ENCODE results near the gene NUPR1. TPM values are rescaled to one million over a fixed set of nuclear protein-coding genes. Genes with fewer than 3 reads are reported as not detected.

Gene NUPR1
- total RNA-seq, 1 experiment from 2014 or later: 16.6 TPM

DNA sequence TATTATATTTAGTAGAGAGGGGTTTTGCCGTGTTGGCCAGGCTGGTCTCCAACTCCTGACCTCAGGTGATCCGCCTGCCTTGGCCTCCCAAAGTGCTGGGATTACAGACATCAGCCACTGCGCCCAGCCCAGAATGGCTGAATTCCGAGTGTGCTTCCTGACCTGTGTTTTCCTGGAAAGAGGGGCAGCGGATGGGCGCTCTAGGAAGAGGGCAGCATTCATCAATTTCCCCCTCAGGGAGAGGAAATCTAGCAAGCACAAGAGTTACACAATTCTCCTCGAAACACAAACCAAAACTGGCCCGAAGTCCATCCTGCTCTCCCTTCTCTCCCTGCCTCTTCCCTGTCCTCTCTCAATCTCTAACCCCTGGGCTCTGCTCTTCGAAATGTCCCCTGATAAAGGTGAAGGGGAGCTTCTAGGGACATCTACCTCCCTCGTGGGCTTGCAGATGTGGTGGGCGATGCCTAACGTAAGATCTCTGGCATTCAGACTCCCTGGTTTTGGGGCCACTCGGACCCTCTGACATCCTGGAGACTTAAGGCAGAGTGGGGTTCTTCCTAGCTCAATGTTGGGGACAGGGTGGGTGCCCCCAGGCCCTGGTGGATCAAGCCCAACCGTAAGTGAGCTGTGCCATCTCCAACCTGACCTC is 33.2 kb downstream of the NUPR1 start:
- POLR2A ChIA-PET: no interaction called here
- no peaks in the 10 kb centered on the region for H3K36me3 ChIP-seq (ENCODE audit: control insufficient read depth, insufficient read depth, low read length)
- no peaks in the 10 kb centered on the region for H3K27me3 Mint-ChIP-seq (ENCODE audit: insufficient read depth, unreplicated experiment)
- intact Hi-C loops (cut with micrococcal nuclease; ENCODE audit: unreplicated experiment): loop anchor here (2.0 kb wide), 1 partner anchor 15 kb away; no protein-coding TSS in a partner anchor
- H3K27me3 ChIP-seq (replicated peaks; ENCODE audit: control insufficient read depth, insufficient read depth, low read length): no peaks in the 10 kb centered on the region; the same call in 1 of the 2 replicates
- H3K27ac Mint-ChIP-seq (ENCODE audit: unreplicated experiment): no peak overlapping the region
- TF ChIP-seq, protein P1, sequence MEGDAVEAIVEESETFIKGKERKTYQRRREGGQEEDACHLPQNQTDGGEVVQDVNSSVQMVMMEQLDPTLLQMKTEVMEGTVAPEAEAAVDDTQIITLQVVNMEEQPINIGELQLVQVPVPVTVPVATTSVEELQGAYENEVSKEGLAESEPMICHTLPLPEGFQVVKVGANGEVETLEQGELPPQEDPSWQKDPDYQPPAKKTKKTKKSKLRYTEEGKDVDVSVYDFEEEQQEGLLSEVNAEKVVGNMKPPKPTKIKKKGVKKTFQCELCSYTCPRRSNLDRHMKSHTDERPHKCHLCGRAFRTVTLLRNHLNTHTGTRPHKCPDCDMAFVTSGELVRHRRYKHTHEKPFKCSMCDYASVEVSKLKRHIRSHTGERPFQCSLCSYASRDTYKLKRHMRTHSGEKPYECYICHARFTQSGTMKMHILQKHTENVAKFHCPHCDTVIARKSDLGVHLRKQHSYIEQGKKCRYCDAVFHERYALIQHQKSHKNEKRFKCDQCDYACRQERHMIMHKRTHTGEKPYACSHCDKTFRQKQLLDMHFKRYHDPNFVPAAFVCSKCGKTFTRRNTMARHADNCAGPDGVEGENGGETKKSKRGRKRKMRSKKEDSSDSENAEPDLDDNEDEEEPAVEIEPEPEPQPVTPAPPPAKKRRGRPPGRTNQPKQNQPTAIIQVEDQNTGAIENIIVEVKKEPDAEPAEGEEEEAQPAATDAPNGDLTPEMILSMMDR (IDR thresholded peaks at IDR 0.05; ENCODE audit: insufficient read depth in 1 of 2, low read depth in 1 of 2, low read length in 1 of 2, severe bottlenecking in 1 of 2, unreplicated experiment in 1 of 2): no peak
- no peak overlapping the region for H3K4me3 ChIP-seq (ENCODE audit: low read depth, low read length)
- no peak for DNase-seq
- H3K4me1 ChIP-seq: peaks cover 11% of the 10 kb centered on the region
- no peaks in the 10 kb centered on the region for H3K9me3 ChIP-seq
- no peaks in the 10 kb centered on the region for H3K4me1 Mint-ChIP-seq (ENCODE audit: low read depth, unreplicated experiment)
- H3K36me3 Mint-ChIP-seq (ENCODE audit: insufficient read depth, unreplicated experiment): no peaks in the 10 kb centered on the region
- CTCF ChIA-PET: no interaction called here
- H3K4me3 Mint-ChIP-seq (ENCODE audit: unreplicated experiment): no peak overlapping the region
- no peaks in the 10 kb centered on the region for H3K9me3 Mint-ChIP-seq (ENCODE audit: unreplicated experiment)
- no TSS peak for BruUV-seq (replicated peaks)

DNA sequence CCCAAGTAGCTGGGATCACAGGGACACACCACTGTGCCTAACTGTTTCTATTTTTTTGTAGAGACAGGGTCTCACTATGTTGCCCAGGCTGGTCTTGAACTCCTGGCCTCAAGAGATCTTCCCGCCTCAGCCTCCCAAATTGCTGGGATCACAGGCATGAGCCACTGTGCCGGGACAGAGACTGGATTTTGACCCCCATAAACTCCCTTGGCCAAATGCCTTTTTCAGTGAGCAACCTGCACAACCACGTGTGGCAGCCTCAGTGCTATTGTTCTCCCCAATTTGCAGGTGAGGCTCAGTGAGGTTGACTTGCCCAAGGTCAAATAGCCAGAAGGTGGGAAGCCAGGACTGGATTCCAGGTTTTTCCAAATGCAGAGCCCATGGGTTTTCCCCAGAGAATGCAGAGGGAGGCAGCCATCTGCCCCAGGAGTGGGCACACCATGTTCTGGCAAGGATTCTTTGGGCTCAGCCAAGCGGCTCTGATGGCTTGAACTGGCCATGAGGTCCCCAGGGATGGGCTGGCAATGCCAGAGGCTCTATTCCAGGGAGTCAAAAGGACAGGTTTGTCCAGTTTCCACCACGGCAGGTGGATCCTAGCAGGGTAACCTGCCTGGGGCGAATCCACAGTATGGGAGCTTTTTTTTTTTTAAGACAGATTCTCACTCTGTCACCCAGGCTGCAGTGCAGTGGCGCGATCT is 33.9 kb downstream of the NUPR1 start:
- Mint-ChIP-seq H3K4me1 (ENCODE audit: low read depth, unreplicated experiment) (no peaks in the 10 kb centered on the region), H3K36me3 (ENCODE audit: insufficient read depth, unreplicated experiment) (no peaks in the 10 kb centered on the region), H3K4me3 (ENCODE audit: unreplicated experiment) (no peak overlapping the region), H3K27ac (ENCODE audit: unreplicated experiment) (no peak overlapping the region), H3K9me3 (ENCODE audit: unreplicated experiment) (no peaks in the 10 kb centered on the region), H3K27me3 (ENCODE audit: insufficient read depth, unreplicated experiment) (no peaks in the 10 kb centered on the region)
- H3K4me3 ChIP-seq (ENCODE audit: low read depth, low read length): no peak overlapping the region
- ChIA-PET CTCF (no interaction called here), POLR2A (no interaction called here)
- intact Hi-C loops (cut with micrococcal nuclease; ENCODE audit: unreplicated experiment): loop anchor here (2.0 kb wide), 1 partner anchor 14 kb away; no protein-coding TSS in a partner anchor
- no peaks in the 10 kb centered on the region for H3K9me3 ChIP-seq
- TF ChIP-seq, protein P1 (IDR thresholded peaks at IDR 0.05; ENCODE audit: insufficient read depth in 1 of 2, low read depth in 1 of 2, low read length in 1 of 2, severe bottlenecking in 1 of 2, unreplicated experiment in 1 of 2): no peak
- BruUV-seq (replicated peaks): no TSS peak
- DNase-seq: peak; percentile 63 to 71
- H3K4me1 ChIP-seq: peaks cover 11% of the 10 kb centered on the region
- H3K27me3 ChIP-seq (replicated peaks; ENCODE audit: control insufficient read depth, insufficient read depth, low read length): no peaks in the 10 kb centered on the region; the same call in 1 of the 2 replicates
- H3K36me3 ChIP-seq (ENCODE audit: control insufficient read depth, insufficient read depth, low read length): no peaks in the 10 kb centered on the region

GRCh38 chr16:28503470-28504259 is 35.1 kb downstream of the NUPR1 start:
- Histone ChIP-seq H3K27me3 (replicated peaks; ENCODE audit: control insufficient read depth, insufficient read depth, low read length) (no peaks in the 10 kb centered on the region; the same call in 1 of the 2 replicates), H3K36me3 (ENCODE audit: control insufficient read depth, insufficient read depth, low read length) (no peaks in the 10 kb centered on the region), H3K9me3 (no peaks in the 10 kb centered on the region), H3K4me1 (peaks cover 11% of the 10 kb centered on the region), H3K4me3 (ENCODE audit: low read depth, low read length) (no peak overlapping the region)
- no peaks in the 10 kb centered on the region for H3K9me3 Mint-ChIP-seq (ENCODE audit: unreplicated experiment)
- no TSS peak for BruUV-seq (replicated peaks)
- no peaks in the 10 kb centered on the region for H3K36me3 Mint-ChIP-seq (ENCODE audit: insufficient read depth, unreplicated experiment)
- no peak for DNase-seq
- POLR2A ChIA-PET: interaction anchor here (0.6 kb wide), 1 partner anchor 12 kb away, joined by 4 read pairs; the partner anchor contains the start of gene CLN3
- CTCF ChIA-PET: interaction anchor here (1.1 kb wide), 1 partner anchor 13 kb away, joined by 3 read pairs; no protein-coding TSS in a partner anchor
- no peak overlapping the region for H3K4me3 Mint-ChIP-seq (ENCODE audit: unreplicated experiment)
- no peaks in the 10 kb centered on the region for H3K27me3 Mint-ChIP-seq (ENCODE audit: insufficient read depth, unreplicated experiment)
- intact Hi-C loops (cut with micrococcal nuclease; ENCODE audit: unreplicated experiment): loop anchor here (2.0 kb wide), 1 partner anchor 13 kb away; no protein-coding TSS in a partner anchor
- TF ChIP-seq, protein P1 (IDR thresholded peaks at IDR 0.05; ENCODE audit: insufficient read depth in 1 of 2, low read depth in 1 of 2, low read length in 1 of 2, severe bottlenecking in 1 of 2, unreplicated experiment in 1 of 2): no peak
- no peak overlapping the region for H3K27ac Mint-ChIP-seq (ENCODE audit: unreplicated experiment)
- no peaks in the 10 kb centered on the region for H3K4me1 Mint-ChIP-seq (ENCODE audit: low read depth, unreplicated experiment)
